CD4-positive, alpha-beta T cell (primary cell): Measurements from ENCODE around the gene MET. TPM values are rescaled to one million over a fixed set of nuclear protein-coding genes. Genes with fewer than 3 reads are reported as not detected.

Experiments used
- ATAC-seq: fragments of 200-7000 bp; cut with Tn5 transposase; one replicate; pipeline ENCODE4 v1.10.0; 2022; ENCODE audit warnings: mild to moderate bottlenecking; ENCODE audit not compliant: poor library complexity
- CTCF ChIA-PET: fragments of 350-600 bp; sonication (Branson Sonifier 250); formaldehyde crosslinking; loops from one replicate; lab custom pipeline; 2021; ENCODE audit warnings: antibody characterized with exemption, inconsistent platforms; lab: Charles Lee
- POLR2A ChIA-PET: fragments of 350-600 bp; sonication (Branson Sonifier 250); formaldehyde crosslinking; loops from one replicate; lab custom pipeline; 2021; ENCODE audit warnings: antibody characterized with exemption, inconsistent platforms; lab: Charles Lee
- DNase-seq, 14 experiments: peaks; one replicate each; pipeline ENCODE4 v3.0.0-alpha.2; 2013 to 2020; ENCODE audit warnings: mixed read lengths in 2 of 14
- H3K27ac ChIP-seq, 2 donors: one replicate each; pipeline versions ENCODE4 v1.5.1 to v1.7.0; 2013; ENCODE audit warnings: low read length in 2 of 2, low read depth in 1 of 2, mild to moderate bottlenecking in 1 of 2
- H3K27me3 ChIP-seq, 2 experiments: 1 replicate in 1 of 2; 2 replicates in 1 of 2; pipeline versions ENCODE4 v1.6.1 to v1.7.0; 2013; ENCODE audit warnings: low read length in 2 of 2, control low read depth in 1 of 2, mild to moderate bottlenecking in 1 of 2, moderate library complexity in 1 of 2; ENCODE audit not compliant: insufficient read depth in 2 of 2, control insufficient read depth in 1 of 2
- H3K36me3 ChIP-seq: one replicate; pipeline ENCODE4 v1.6.1; 2013; ENCODE audit warnings: low read length, control low read depth; ENCODE audit not compliant: insufficient read depth
- H3K4me1 ChIP-seq: one replicate; pipeline ENCODE4 v1.6.1; 2013; ENCODE audit warnings: low read length, control low read depth; ENCODE audit not compliant: insufficient read depth
- H3K4me3 ChIP-seq: one replicate; pipeline ENCODE4 v1.5.1; 2013; ENCODE audit warnings: mild to moderate bottlenecking, low read length, moderate library complexity
- H3K9me3 ChIP-seq, 2 experiments: 1 replicate in 1 of 2; 2 replicates in 1 of 2; pipeline versions ENCODE4 v1.6.1 to v1.7.0; 2013; ENCODE audit warnings: low read length in 2 of 2, mild to moderate bottlenecking in 2 of 2, control low read depth in 1 of 2, moderate library complexity in 1 of 2; ENCODE audit not compliant: control insufficient read depth in 1 of 2, insufficient read depth in 1 of 2
- H3K27ac Mint-ChIP-seq: one replicate; pipeline ENCODE4 v1.8.0; 2020; ENCODE audit warnings: mixed read lengths
- H3K27me3 Mint-ChIP-seq: one replicate; pipeline ENCODE4 v1.8.0; 2021; ENCODE audit warnings: mixed read lengths
- H3K36me3 Mint-ChIP-seq: one replicate; pipeline ENCODE4 v1.8.0; 2021; ENCODE audit warnings: low read depth, mixed read lengths
- H3K4me1 Mint-ChIP-seq: one replicate; pipeline ENCODE4 v1.8.0; 2021; ENCODE audit warnings: low read depth, mixed read lengths
- H3K4me3 Mint-ChIP-seq: one replicate; pipeline ENCODE4 v1.8.0; 2020; ENCODE audit warnings: mild to moderate bottlenecking, mixed read lengths
- H3K9me3 Mint-ChIP-seq: one replicate; pipeline ENCODE4 v1.8.0; 2020; ENCODE audit warnings: mixed read lengths
- CTCF ChIP-seq: fragments of 200-600 bp; IDR thresholded peaks from one replicate; pipeline ENCODE4 v1.8.0; 2022; ENCODE audit warnings: antibody characterized with exemption, mild to moderate bottlenecking
- intact Hi-C, 2 experiments: fragments of 100-400 bp; cut with DNase I in 1 of 2; cut with micrococcal nuclease in 1 of 2; formaldehyde crosslinking; loops; one replicate each; pipeline versions ENCODE4 v1.15.1 to v1.9.0; 2023 to 2025; cut with DNase I, micrococcal nuclease
- total RNA-seq, 174 experiments: library from RNA in 2 of 174; stranded (reverse) in 2 of 174; gene quantifications; one replicate each; pipeline ENCODE4 v1.2.3 and lab custom pipeline; 2021 to 2026

The MET gene
- total RNA-seq, 2 experiments from 2014 or later, result 0.14 TPM; not detected in 1

GRCh38 chr7:116796471-116796870 is 124.5 kb downstream of the MET start:
- ChIA-PET POLR2A (no interaction called here), CTCF (no interaction called here)
- Mint-ChIP-seq H3K4me1 (no peaks in the 10 kb centered on the region), H3K4me3 (no peak overlapping the region), H3K27me3 (peaks cover 19% of the 10 kb centered on the region), H3K27ac (no peak overlapping the region), H3K9me3 (no peaks in the 10 kb centered on the region), H3K36me3 (no peaks in the 10 kb centered on the region)
- no peak for TF ChIP-seq CTCF
- Histone ChIP-seq H3K4me3 (no peak overlapping the region), H3K4me1 (no peaks in the 10 kb centered on the region), H3K27ac (no peak overlapping the region), H3K9me3 (no peaks in the 10 kb centered on the region), H3K36me3 (no peaks in the 10 kb centered on the region), H3K27me3 (peaks cover 0 to 4% of the 10 kb centered on the region in 2 experiments)
- intact Hi-C loops, result no loop called here
- DNase-seq (no peak), ATAC-seq (no peak)

GRCh38 chr7:116797612-116798011 is 125.6 kb downstream of the MET start:
- no peak for DNase-seq
- no peaks in the 10 kb centered on the region for H3K36me3 ChIP-seq
- ATAC-seq, result no peak
- H3K36me3 Mint-ChIP-seq, result no peaks in the 10 kb centered on the region
- H3K4me3 ChIP-seq, result no peak overlapping the region
- no peaks in the 10 kb centered on the region for H3K4me1 Mint-ChIP-seq
- ChIA-PET CTCF (no interaction called here), POLR2A (no interaction called here)
- no peak overlapping the region for H3K4me3 Mint-ChIP-seq
- no peak overlapping the region for H3K27ac Mint-ChIP-seq
- intact Hi-C loops, result no loop called here
- H3K4me1 ChIP-seq, result no peaks in the 10 kb centered on the region
- H3K9me3 Mint-ChIP-seq, result no peaks in the 10 kb centered on the region
- peaks cover 0 to 4% of the 10 kb centered on the region in 2 experiments for H3K27me3 ChIP-seq
- H3K27ac ChIP-seq, result no peak overlapping the region
- peaks cover 22% of the 10 kb centered on the region for H3K27me3 Mint-ChIP-seq
- H3K9me3 ChIP-seq, result no peaks in the 10 kb centered on the region
- TF ChIP-seq CTCF, result no peak

GRCh38 chr7:116798232-116798631 is 126.2 kb downstream of the MET start:
- Histone ChIP-seq H3K36me3 (no peaks in the 10 kb centered on the region), H3K9me3 (no peaks in the 10 kb centered on the region), H3K27ac (no peak overlapping the region), H3K4me1 (no peaks in the 10 kb centered on the region), H3K27me3 (peaks cover 0 to 4% of the 10 kb centered on the region in 2 experiments), H3K4me3 (no peak overlapping the region)
- DNase-seq (no peak), ATAC-seq (no peak)
- H3K36me3 Mint-ChIP-seq, result no peaks in the 10 kb centered on the region
- POLR2A ChIA-PET, result no interaction called here
- H3K4me1 Mint-ChIP-seq, result no peaks in the 10 kb centered on the region
- H3K4me3 Mint-ChIP-seq, result no peak overlapping the region
- no peak for TF ChIP-seq CTCF
- no peak overlapping the region for H3K27ac Mint-ChIP-seq
- H3K27me3 Mint-ChIP-seq, result peaks cover 25% of the 10 kb centered on the region
- intact Hi-C loops, result no loop called here
- CTCF ChIA-PET, result no interaction called here
- no peaks in the 10 kb centered on the region for H3K9me3 Mint-ChIP-seq
